ENCODE results near the gene P3H3.

- TF ChIP-seq POLR2A (IDR thresholded peaks at IDR 0.05) (no peak), CTCF (IDR thresholded peaks at IDR 0.05) (no peak)
Observed at GRCh38 chr12:6858799-6859198, 30.6 kb downstream of the P3H3 start.

Data from testis (tissue), 2 donors.